GM23338 (cell line): ENCODE results near the gene AGPAT3. TPM values are rescaled to one million over a fixed set of nuclear protein-coding genes. Genes with fewer than 3 reads are reported as not detected.
A peak's percentile ranks its signal among the peaks of the same experiment; 100 is the strongest.

Source experiments
- ATAC-seq: fragments of 200-7000 bp; cut with Tn5 transposase; 3 replicates; pipeline ENCODE4 v1.9.1; 2020
- DNase-seq: peaks from one replicate; pipeline ENCODE4 v3.0.0-alpha.2; 2015; ENCODE audit warnings: low spot score
- H2AFZ ChIP-seq: fragments of 200-600 bp; sonication (generic); 2 replicates; pipeline ENCODE4 v1.8.0; 2016; ENCODE audit warnings: antibody characterized with exemption, mild to moderate bottlenecking, moderate library complexity
- H3F3A ChIP-seq: fragments of 200-600 bp; sonication (generic); replicated peaks from 2 replicates; pipeline ENCODE4 v1.8.0; 2017; ENCODE audit warnings: antibody characterized with exemption, mixed run types, low read depth
- H3K27ac ChIP-seq: fragments of 200-600 bp; sonication (generic); 2 replicates; pipeline ENCODE4 v1.6.1; 2016; ENCODE audit warnings: low read depth
- H3K27me3 ChIP-seq: fragments of 200-600 bp; sonication (generic); 2 replicates; pipeline ENCODE4 v1.8.0; 2016; ENCODE audit warnings: mild to moderate bottlenecking, mixed run types, moderate library complexity; ENCODE audit not compliant: insufficient read depth
- H3K36me3 ChIP-seq: fragments of 200-600 bp; sonication (generic); 2 replicates; pipeline ENCODE4 v1.8.0; 2016; ENCODE audit warnings: mild to moderate bottlenecking; ENCODE audit not compliant: insufficient read depth
- H3K4me1 ChIP-seq: fragments of 200-600 bp; sonication (generic); 2 replicates; pipeline ENCODE4 v1.8.0; 2016; ENCODE audit warnings: mild to moderate bottlenecking, moderate library complexity; ENCODE audit not compliant: insufficient read depth
- H3K4me2 ChIP-seq: fragments of 200-600 bp; sonication (generic); 2 replicates; pipeline ENCODE4 v1.7.1; 2017; ENCODE audit warnings: mixed run types
- H3K4me3 ChIP-seq: fragments of 200-600 bp; sonication (generic); 2 replicates; pipeline ENCODE4 v1.6.1; 2016; ENCODE audit warnings: mixed run types
- H3K79me2 ChIP-seq: fragments of 200-600 bp; sonication (generic); replicated peaks from 2 replicates; pipeline ENCODE4 v1.8.0; 2017; ENCODE audit warnings: mild to moderate bottlenecking; ENCODE audit not compliant: insufficient read depth
- H3K9me2 ChIP-seq: fragments of 200-600 bp; sonication (generic); 2 replicates; pipeline ENCODE4 v1.8.0; 2017; ENCODE audit not compliant: insufficient read depth
- H4K20me1 ChIP-seq: fragments of 200-600 bp; sonication (generic); replicated peaks from 2 replicates; pipeline ENCODE4 v1.8.0; 2017; ENCODE audit warnings: mild to moderate bottlenecking; ENCODE audit not compliant: insufficient read depth
- H3K27ac Mint-ChIP-seq: 2 replicates; pipeline ENCODE4 v1.8.0; 2020; ENCODE audit warnings: inconsistent platforms, mild to moderate bottlenecking, moderate library complexity, mixed read lengths
- H3K27me3 Mint-ChIP-seq: 3 replicates; pipeline ENCODE4 v1.8.0; 2022; ENCODE audit warnings: low read depth, mild to moderate bottlenecking, moderate library complexity, mixed read lengths, inconsistent platforms; ENCODE audit not compliant: insufficient read depth, poor library complexity
- H3K36me3 Mint-ChIP-seq: 3 replicates; pipeline ENCODE4 v1.8.0; 2021; ENCODE audit warnings: low read depth, mild to moderate bottlenecking, inconsistent platforms, moderate library complexity, mixed read lengths
- H3K4me1 Mint-ChIP-seq: 3 replicates; pipeline ENCODE4 v1.8.0; 2020; ENCODE audit warnings: mild to moderate bottlenecking, inconsistent platforms, mixed read lengths
- H3K4me3 Mint-ChIP-seq: 3 replicates; pipeline ENCODE4 v1.8.0; 2021; ENCODE audit warnings: moderate library complexity, mild to moderate bottlenecking, inconsistent platforms, mixed read lengths
- H3K9me3 Mint-ChIP-seq: 3 replicates; pipeline ENCODE4 v1.8.0; 2020; ENCODE audit warnings: moderate library complexity, mild to moderate bottlenecking, inconsistent platforms, mixed read lengths
- CREB1 ChIP-seq: fragments of 250-450 bp; sonication (Bioruptor Pico); IDR thresholded peaks from 2 replicates; pipeline ENCODE4 v1.5.0; 2020; ENCODE audit warnings: low read depth, mild to moderate bottlenecking, moderate library complexity
- ETS1 ChIP-seq: IDR thresholded peaks from 2 replicates; pipeline ENCODE4 v1.6.1; 2016; ENCODE audit warnings: antibody characterized with exemption
- EZH2 ChIP-seq: fragments of 200-600 bp; sonication (generic); IDR thresholded peaks from one replicate; pipeline ENCODE4 v1.8.0; 2017; ENCODE audit warnings: antibody characterized with exemption, mild to moderate bottlenecking, low read depth; ENCODE audit not compliant: unreplicated experiment
- EZH2phosphoT487 ChIP-seq: fragments of 200-600 bp; sonication (generic); IDR thresholded peaks from one replicate; pipeline ENCODE4 v1.8.1; 2018; ENCODE audit warnings: antibody characterized with exemption; ENCODE audit not compliant: unreplicated experiment
- JUNB ChIP-seq: IDR thresholded peaks from one replicate; pipeline ENCODE4 v1.6.1; 2016; ENCODE audit warnings: antibody characterized with exemption; ENCODE audit not compliant: unreplicated experiment
- NANOG ChIP-seq: IDR thresholded peaks from 2 replicates; pipeline ENCODE4 v1.6.1; 2016; ENCODE audit warnings: antibody characterized with exemption, borderline replicate concordance
- POLR2AphosphoS5 ChIP-seq: IDR thresholded peaks from 2 replicates; pipeline ENCODE4 v1.6.1; 2016; ENCODE audit warnings: antibody characterized with exemption, low read depth
- REST ChIP-seq: IDR thresholded peaks from one replicate; pipeline ENCODE4 v1.6.1; 2018; ENCODE audit warnings: antibody characterized with exemption; ENCODE audit not compliant: unreplicated experiment
- STAT1 ChIP-seq: IDR thresholded peaks from one replicate; pipeline ENCODE4 v1.6.1; 2016; ENCODE audit warnings: antibody characterized with exemption; ENCODE audit not compliant: unreplicated experiment
- ZNF114 ChIP-seq: fragments of 250-450 bp; sonication (Bioruptor Pico); IDR thresholded peaks from 2 replicates; pipeline ENCODE4 v1.5.0; 2020; ENCODE audit warnings: mild to moderate bottlenecking, moderate library complexity
- ZNF331 ChIP-seq: fragments of 250-450 bp; sonication (Bioruptor Pico); IDR thresholded peaks from 2 replicates; pipeline ENCODE4 v1.5.0; 2020; ENCODE audit warnings: low read depth, mild to moderate bottlenecking, moderate library complexity
- ZNF462 ChIP-seq: fragments of 250-450 bp; sonication (Bioruptor Pico); IDR thresholded peaks from 2 replicates; pipeline ENCODE4 v1.5.0; 2020; ENCODE audit warnings: mild to moderate bottlenecking, moderate library complexity
- polyA plus RNA-seq: library from polyadenylated mRNA; unstranded; fragments of >200 nt; fragmentation: Nextera tagmentation; extraction: Ambion mirVana; gene quantifications from 2 replicates; pipeline ENCODE4 v1.2.1, GENCODE V29; 2016
- total RNA-seq: library from RNA; depleted of rRNA; stranded (reverse); fragments of >200 nt; shearing (Covaris generic); gene quantifications from 2 replicates; pipeline ENCODE4 v1.2.3, GENCODE V29; 2014

AGPAT3 gene
- total and polyA plus RNA-seq, 2 experiments from 2014 or later: 2.1 to 6.1 TPM

GRCh38 chr21:43944078-43944633 is 79.1 kb downstream of the AGPAT3 start:
- no peaks in the 10 kb centered on the region for H4K20me1 ChIP-seq
- ATAC-seq: peak; percentile 18; the same call in 1 of the 3 replicates
- H3K27ac ChIP-seq: no peak overlapping the region
- H3K4me3 ChIP-seq: no peak overlapping the region
- Mint-ChIP-seq H3K4me1 (peaks cover 7% of the 10 kb centered on the region), H3K9me3 (peaks cover 4% of the 10 kb centered on the region; the same call in 2 of the 3 replicates), H3K36me3 (no peaks in the 10 kb centered on the region), H3K27ac (0 out of 2 replicates have a peak overlapping the region, but pooled peaks have one; percentile 62), H3K4me3 (no peak overlapping the region), H3K27me3 (peaks cover 8% of the 10 kb centered on the region)
- H3F3A ChIP-seq: no peaks in the 10 kb centered on the region
- no peaks in the 10 kb centered on the region for H3K27me3 ChIP-seq
- no peak overlapping the region for H3K4me2 ChIP-seq
- TF ChIP-seq ZNF331: no peak
- no peak for TF ChIP-seq NANOG
- no peak for TF ChIP-seq STAT1
- H3K9me2 ChIP-seq: no peaks in the 10 kb centered on the region
- H2AFZ ChIP-seq: no peak overlapping the region
- H3K36me3 ChIP-seq: no peaks in the 10 kb centered on the region
- H3K4me1 ChIP-seq: no peaks in the 10 kb centered on the region
- DNase-seq: no peak
- no peaks in the 10 kb centered on the region for H3K79me2 ChIP-seq

GRCh38 chr21:43944757-43945156 is 79.7 kb downstream of the AGPAT3 start:
- Histone ChIP-seq H2AFZ (no peak overlapping the region), H3K4me2 (no peak overlapping the region), H4K20me1 (no peaks in the 10 kb centered on the region), H3K4me1 (no peaks in the 10 kb centered on the region), H3K36me3 (no peaks in the 10 kb centered on the region), H3K27ac (no peak overlapping the region), H3F3A (no peaks in the 10 kb centered on the region), H3K9me2 (no peaks in the 10 kb centered on the region), H3K27me3 (no peaks in the 10 kb centered on the region), H3K4me3 (no peak overlapping the region), H3K79me2 (no peaks in the 10 kb centered on the region)
- DNase-seq (no peak), ATAC-seq (no peak)
- peaks cover 5% of the 10 kb centered on the region; the same call in 2 of the 3 replicates for H3K4me1 Mint-ChIP-seq
- no peak overlapping the region for H3K4me3 Mint-ChIP-seq
- no peaks in the 10 kb centered on the region for H3K36me3 Mint-ChIP-seq
- peaks cover 7% of the 10 kb centered on the region for H3K27me3 Mint-ChIP-seq
- peaks cover 10% of the 10 kb centered on the region for H3K9me3 Mint-ChIP-seq
- H3K27ac Mint-ChIP-seq: no peak overlapping the region
- no peak for TF ChIP-seq ZNF462 (CRISPR knock-in tag)
- TF ChIP-seq EZH2: no peak
- TF ChIP-seq ZNF331: no peak
- no peak for TF ChIP-seq REST
- TF ChIP-seq JUNB: no peak
- no peak for TF ChIP-seq POLR2AphosphoS5
- no peak for TF ChIP-seq STAT1
- TF ChIP-seq CREB1 (CRISPR knock-in tag): no peak
- no peak for TF ChIP-seq ETS1
- TF ChIP-seq EZH2phosphoT487: no peak
- no peak for TF ChIP-seq ZNF114 (CRISPR knock-in tag)
